GM19238 (cell line): ENCODE results near the gene SH3PXD2A.
"Not testable (repeated sequence)": the region's sequence is repeated elsewhere in the genome, so short reads cannot be mapped to it uniquely, and the experiment has no call there.

ENCODE experiments used
- DNase-seq: peaks from one replicate; pipeline ENCODE4 v3.0.0; 2011; ENCODE audit warnings: low spot score; ENCODE audit not compliant: insufficient read length

The SH3PXD2A gene

DNA sequence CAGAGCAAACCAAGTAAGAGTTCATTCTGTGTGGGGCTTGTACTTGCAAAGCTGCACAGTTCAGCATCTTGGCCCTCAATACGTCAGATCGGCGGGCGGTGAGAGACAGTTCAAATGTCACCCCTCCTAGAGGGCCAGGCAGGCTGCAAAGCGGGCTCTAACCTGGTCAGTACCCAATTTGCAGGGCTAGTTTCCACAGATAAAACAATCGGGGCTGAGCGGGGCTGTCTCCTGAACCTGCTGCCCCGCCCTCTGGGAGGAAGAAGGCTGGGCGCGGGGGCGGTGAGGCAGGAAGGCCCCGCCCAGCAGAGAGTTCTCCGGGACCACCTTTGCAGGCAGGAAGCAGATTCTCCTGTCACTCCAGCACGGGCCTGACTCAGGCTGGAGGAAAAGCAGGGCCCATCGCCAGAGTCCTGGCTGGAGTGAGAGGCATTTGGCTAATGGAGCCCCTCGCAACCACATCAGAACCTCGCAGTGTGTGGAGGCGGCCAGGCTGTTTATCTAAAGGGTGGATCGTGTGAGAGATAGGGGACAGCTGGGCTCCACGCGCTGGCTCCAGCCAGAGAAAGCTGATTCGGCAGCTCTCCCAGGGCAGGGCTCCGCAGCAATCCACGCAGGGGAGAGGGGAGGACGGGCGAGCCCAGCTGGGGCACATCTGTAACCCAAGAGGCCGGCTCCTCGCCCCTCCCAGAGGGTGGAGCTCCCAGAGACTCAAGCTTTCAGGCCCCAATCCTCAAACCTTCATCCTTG, 83.1 kb downstream of the SH3PXD2A start:
- peak; percentile 63 for DNase-seq

DNA sequence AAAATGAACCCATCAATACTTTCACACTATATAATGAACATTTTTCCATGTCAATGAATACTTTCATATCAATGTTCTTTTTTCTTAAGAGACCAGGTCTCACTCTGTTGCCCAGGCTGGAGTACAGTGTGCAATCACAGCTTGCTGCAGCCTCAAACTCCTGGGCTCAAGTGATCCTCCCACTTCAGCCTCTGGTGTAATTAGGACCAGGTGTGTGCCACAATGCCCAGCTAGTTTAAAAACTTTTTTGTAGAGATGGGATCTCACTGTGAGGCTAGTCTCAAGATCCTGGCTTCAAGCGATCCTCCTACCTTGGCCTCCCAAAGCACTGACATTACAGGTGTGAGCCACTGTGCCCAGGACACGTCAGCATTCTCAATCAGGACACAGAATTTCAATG, 85.2 kb downstream of the SH3PXD2A start:
- no peak for DNase-seq

DNA sequence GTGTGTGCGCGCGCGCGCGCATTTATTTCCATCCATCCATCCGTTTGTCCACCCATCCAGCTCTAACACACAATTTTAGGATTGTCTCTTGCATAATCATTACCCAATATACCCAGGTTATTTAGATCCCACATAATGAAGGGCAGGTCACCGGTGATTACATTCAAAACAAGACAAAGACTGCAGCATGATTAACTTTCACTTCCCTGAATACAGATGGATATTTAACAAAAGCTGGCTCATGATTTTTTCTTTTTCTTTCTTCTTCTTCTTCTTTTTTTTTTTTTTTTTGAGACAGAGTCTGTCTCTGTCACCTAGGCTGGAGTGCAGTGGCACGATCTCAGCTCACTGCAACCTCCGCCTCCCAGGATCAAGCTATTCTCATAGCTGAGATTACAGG, 86.2 kb downstream of the SH3PXD2A start:
- no peak for DNase-seq

DNA sequence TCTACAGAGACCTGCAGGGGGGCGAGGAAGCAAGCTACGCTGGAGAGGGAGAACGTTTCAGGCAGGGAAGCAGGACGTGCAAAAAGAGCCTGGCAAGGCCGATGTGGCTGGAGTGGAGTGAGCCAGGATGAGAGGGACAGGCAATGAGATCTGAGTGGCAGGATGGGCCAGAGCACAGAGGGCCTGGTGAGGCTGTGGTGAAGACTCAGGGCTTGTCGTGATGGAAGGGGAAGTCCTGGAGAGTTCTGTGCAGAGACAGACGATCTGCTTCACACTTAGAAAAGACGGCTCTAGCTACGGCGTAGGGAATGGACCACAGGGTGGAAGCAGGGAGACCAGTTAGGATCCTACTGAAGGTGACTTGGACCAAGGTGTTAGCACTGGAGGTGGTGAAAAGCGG, 87.0 kb downstream of the SH3PXD2A start:
- DNase-seq, result no peak

DNA sequence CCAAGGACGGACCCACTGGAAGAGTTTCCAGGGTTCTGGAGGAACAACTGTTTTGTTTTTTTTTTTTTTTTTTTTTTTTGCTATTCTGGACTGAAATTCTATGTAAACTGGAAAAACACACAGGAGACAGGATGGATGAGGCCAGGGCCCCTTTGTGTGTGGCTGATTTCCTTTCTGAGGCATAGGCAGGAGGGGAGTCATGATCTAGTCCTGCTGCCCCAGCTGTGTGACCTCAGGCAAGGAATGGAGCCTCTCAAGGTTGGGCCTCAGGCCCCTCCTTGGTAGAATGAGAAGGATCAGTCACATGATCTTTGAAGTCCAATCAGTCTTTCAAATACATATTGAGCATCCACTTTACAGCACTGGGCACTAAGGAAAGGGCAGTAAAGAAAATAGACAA, 87.6 kb downstream of the SH3PXD2A start:
- DNase-seq, result no peak

DNA sequence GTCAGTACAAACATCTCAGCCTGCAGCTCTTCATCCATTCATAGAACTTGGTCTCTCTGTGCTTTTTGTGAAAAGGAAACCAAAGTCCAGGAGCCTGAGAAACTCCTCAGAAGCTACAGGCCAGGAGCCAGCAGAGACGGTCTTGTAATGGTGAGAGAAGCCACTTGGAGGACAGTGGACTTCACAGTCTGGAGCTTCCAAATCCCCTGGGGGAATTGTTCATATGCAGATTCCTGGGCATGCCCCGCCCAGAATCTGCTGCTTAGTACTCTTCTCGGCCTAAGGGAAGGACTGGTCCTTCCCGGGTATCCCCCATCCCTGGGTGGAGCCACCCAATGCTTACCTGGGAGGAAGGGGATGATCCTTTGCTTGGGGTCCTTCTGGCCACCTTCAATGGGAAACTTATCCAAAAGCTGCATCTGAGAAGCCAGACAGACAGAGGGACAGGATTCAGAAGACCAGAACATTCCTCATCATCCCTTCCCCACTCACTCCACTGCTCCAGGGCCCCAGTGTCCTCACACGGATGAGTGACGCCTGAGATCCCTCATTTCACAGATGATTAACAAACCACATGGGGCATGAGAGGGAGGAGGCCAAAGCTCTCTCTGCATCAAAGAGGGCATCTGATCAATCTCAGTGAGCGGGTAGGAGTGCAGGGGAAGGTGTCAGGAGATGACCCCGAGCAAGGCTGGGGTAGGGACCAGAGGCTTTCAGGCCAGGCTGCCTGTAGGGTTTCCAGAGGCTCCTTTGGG, 88.4 kb downstream of the SH3PXD2A start:
- no peak for DNase-seq

DNA sequence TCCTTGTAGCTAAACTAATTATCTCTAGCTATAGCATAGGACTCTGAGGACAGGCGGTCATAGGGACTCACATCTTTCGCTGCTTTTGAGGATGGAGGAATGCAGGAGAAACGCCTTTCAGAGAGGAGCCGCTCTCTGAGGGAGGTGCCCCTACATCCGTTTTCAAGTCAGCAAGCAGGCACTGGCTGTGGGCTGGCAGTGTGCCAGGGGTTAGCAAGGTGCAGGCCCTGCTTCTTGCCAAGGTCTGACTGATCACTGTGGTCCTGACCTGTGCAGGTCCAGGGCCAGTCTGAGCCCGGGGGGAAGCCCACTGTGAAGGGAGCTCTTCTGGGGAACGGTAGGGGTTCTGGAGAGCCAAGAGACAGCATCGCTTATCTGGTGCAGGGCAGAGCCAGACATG, 89.4 kb downstream of the SH3PXD2A start:
- DNase-seq, result no peak

DNA sequence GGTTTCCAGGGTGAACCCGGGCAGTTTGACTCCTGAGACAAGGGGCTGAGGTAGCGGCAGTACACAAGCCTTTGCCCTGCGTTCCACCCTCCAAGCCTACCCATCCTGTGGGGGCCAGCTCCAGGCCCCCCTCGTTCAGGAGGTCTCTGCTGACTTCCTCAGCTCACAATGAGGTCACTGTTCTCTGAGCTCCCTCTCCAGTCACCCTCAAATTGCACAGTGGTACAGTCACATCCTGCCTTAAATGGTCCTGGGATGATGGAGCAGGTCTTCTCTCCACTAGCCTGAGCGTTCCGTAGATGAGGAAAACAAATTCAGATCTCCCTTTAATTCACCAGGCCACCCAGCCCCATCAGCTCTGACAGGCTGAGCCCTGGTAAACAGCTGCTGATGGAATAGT, 90.2 kb downstream of the SH3PXD2A start:
- no peak for DNase-seq

DNA sequence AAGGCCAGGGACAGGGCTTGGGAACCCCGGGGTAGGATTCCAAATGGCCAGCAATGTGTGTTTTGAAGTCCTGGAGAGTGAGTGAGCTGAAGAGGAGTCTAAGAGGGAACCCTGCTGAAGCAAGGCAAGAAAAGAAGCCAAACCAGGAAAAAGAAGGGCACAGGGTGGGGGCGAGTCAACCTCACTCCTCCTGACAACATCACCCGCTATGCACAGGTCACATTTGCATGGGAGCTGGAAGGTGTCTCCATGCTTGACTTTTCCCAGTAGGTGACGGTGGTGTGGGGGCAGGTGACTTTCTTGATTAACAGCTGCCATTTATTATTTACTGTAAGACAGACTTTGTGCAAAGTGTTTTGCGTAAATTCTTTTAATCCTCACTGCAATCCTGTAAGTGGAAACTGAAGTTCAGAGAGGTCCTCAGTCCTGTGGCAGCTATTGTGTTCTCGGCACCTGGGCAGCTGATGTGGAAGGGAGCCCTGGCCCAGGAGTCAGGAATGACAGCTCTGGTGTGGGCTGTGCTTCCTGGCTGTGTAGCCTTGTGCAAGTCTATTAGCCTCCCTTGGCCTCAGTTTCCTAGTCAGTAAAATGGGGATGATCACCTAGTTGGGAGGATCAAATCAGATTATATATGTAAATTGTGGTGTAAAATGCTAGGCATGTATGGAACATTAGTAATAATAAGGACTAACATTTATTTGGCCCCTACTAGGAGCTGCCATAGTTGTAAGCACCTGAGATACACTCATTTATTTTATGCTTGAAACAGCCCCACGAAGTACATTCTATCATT, 90.9 kb downstream of the SH3PXD2A start:
- no peak for DNase-seq

DNA sequence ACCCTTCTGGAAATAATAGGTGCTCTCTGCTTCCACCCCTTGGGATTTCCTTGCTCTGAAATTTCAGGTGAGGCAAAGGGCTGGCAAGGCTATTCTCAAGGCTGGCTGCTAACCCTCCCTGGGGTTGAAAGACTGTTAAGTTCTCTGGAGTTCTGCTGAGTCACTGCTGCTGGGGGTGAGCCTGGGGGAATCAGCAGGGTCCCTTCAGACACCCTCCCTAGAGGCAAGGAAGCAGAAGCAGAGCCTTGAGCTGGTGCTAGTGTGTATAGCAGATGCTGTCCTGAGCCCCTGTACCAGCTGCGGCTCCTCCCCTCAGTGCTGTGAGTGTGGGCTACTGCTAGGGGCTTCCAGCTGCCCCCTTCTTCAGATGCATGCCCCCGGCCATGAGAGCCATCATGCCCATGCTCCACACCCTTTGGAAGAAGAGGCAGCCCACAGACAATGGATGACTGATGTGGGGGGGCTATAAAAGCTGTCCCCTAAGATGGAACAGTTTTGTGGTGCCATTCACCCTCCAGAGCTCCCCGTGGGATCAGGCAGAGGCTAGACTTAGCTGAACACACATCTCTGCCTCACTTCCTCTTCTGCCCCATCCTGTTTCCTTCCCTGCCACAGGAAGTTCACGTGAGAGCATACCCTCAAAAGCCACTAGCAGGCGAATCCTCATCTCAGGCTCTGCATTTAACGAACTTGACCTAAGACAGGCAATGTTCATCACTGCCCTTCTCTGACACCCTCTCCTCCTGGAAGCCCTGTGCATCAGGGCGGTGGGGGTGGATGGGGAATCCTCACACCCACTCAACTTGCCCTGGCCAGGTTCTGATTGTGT, 91.8 kb downstream of the SH3PXD2A start:
- no peak for DNase-seq

DNA sequence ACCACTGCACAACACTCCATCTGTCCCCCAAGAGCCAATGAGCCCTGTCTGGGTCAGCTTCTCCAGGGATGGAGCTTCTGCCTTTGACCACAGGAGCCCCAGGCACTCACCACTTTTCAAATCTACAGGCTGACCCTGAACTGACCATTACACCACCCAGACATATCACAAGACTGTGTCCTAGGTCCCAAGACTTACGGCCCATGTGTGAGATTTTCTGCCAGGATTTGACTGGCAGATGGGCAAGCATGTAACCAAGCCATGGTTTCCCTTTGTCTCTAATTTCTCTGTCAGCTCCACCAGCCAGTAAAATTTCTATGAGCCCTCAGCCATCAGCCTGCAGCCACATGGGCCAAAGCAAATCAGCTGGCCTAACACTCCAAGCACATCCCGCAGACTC, 92.5 kb downstream of the SH3PXD2A start:
- no peak for DNase-seq

DNA sequence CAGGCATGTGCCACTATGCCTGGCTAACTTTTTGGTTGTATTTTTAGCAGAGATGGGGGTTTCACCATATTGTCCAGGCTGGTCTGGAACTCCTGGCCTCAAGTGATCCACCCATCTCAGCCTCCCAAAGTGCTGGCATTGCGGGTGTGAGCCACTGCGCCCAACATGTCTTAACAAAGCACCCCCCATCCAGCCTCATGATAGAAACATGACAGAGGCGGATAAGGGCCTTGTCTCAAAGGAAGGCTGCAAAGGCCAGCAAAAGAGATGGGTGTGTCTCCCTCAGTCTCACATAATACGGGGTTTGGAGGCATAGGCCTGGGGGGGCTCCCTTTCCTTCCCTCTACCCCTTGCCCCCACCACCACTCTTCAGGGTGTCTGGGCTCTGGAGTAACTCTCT, 93.2 kb downstream of the SH3PXD2A start:
- no peak for DNase-seq

DNA sequence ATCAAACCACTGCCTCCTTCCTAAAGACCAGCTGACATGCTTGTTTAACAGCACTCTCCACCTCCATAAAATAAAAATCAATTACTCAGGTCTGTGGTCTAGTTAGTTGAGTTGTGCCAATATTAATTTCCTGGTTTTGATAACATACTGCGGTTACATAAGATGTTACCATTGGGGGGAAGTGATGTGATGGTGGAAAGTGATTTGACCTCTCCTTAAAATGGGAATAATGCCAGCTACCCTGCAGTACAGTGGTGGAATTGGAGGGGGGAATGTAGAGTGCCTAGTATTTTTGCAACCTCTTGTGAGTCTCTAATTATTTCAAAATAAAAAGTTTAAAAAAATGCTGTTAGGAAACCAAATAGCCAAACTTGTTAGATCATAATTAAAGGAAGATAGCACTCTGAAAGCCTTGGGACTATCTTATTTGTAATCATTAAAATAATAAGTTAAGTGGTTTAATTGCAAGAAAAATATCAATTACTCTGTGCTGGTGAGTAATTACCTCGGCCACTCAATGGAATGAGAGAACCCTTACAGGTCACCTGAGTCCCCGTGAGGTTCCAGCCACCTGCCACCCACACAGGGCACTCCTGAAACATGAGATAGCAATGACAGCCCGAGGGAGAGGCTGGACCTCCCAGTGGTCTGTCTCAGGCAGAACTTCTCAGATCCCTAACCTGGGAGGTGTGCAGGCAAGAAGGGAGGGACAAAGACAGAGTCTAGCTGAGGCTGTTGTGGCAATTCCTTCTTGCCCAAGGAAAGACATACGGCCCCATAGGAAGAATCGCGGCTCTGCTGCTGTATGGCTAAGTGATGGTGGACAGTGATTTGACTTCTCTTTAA, 94.1 kb downstream of the SH3PXD2A start:
- no peak for DNase-seq

DNA sequence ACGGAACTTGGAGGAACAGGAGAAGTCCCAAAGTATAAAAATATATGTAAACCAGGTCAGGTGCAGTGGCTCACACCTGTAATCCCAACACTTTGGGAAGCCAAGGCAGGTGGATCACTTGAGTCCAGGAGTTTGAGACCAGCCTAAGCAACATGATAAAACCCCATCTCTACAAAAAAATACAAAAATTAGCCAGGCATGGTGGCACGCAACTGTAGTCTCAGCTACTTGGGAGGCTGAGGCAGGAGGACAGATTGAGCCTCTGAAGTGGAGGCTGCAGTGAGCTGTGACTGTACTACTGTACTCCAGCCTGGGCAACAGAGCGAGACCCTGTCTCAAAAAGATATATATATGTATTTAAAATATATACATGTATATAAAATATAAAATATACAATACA, 95.1 kb downstream of the SH3PXD2A start:
- DNase-seq, result not testable (repeated sequence)

DNA sequence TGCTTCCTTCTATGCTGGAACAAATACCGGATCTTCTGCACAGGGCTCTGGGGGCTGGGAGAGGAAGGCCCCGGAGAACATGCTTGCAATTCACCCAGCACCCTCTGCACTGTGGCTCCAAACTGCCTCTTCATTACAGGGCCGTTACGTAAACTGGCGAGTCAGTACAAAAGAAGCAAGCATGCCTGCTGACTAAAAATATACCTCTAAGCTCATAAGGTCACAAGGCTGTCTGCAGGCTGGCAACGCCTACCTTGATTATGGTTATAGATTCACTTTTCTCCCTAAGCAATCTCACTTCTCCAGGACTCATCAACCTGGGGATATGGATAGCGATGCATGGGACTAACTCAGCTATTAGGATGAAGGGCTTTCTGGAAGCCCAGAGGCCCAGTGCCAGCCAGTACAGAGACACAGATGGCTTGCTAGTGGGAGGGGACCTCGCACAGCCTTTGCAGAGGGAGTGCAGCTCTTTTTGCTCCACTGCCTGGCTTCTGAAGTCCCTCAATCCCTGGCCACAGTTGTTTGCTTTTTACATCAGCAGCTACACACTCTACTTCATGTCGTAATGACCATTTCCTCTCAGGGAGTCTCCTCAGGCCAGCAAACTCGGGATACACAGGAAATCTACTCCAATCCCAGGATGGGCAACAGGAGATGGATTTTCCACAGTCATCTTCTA, 96.1 kb downstream of the SH3PXD2A start:
- DNase-seq, result no peak

DNA sequence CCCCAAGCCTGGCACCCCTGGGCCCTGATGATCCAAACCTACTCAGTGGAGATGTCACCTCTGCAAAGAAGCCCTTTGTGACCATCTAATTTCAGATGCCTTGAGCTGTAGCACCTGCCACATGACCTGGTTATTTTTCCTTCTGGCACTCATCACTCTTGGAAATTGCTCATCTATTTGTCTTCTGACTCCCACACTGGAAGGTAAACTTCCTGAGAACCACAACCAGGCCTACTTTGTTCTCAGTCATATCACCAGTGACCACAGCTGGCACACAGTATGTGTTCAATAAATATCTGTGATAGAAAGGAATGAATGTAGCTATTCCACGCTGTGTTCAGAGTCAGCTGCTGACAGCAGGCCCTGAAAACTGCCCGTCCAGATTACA, 97.1 kb downstream of the SH3PXD2A start:
- DNase-seq, result no peak

DNA sequence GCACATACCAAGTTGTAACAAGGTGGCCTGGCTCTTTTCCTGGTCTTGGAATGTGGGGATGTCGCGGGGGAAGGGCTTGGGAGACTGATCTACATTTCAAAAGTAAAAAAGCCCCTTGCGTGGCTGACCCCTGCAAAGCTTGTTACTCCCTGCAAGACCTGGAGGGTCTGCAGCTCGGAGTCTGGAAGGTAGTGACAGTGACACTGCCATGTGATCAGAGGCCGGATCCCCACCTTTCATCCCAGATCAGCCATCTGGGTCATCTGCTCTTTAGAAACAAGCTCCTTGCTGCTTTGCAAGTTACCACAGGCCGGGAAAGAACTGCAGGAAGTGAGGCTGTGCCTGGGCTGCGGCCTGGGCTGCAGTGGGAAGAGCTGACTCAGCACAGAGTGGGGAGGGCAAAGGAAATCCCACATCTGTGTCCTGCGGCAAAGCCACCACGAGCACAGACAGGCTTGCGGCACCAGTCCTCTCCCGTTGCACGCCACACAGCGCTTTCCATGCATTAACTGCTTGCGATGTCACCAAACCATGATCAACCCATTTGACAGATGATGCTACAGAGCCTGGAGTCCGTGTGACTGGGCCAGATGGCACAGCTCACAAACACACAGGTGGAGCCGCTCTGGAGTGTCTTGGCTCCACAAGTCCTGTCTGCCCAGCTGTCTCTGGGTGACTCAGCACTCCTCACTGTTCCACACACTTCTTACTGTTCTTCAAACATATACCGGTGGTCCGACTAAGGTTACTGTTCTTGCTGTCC, 97.7 kb downstream of the SH3PXD2A start:
- DNase-seq, result no peak

DNA sequence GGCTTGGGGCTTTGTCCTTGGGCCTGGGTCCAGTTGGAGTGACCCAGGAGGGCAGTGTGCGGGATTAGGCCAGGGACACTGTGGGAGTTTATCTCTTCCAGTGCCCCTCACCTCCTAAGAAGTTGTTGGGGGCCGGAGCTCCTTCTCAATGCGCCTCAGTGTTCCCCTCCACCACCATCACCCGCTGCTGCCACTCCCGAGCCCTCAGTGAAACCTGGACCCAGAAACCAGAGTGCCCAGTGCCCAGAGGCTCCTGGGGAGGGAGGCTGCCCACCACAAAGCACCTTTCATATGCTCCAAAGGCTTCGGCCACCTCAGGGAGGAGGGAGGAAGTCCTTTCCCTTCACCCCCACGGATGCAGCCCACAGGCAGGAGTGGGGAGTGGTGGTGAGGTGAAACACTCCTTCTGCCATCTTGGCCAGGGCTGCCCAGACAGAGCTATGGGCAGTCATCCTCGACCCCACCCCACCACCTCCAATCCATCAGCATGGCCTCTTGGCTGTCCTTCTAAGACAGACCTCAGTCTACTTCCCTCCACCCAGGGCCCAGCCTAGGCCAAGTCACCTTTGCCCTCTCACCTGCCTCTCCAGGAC, 99.0 kb downstream of the SH3PXD2A start:
- DNase-seq, result no peak
